NCI-H1930 (cell line): Measurements from ENCODE around the gene OLIG2.

Experiments used
- DNase-seq, 2 experiments: peaks; one replicate each; lab custom pipeline; 2025; lab: John Stamatoyannopoulos, UW

OLIG2 gene

GRCh38 chr21:33025489-33026442, at the start of gene OLIG2:
OLIG2 (plus strand) TSS chr21:33025935; CDS start chr21:33026863, 928 bp downstream.
- DNase-seq = peak; percentile 43 to 73

- no peak for DNase-seq
Observed at GRCh38 chr21:32976791-32977190, 48.9 kb upstream of the OLIG2 start.

- no peak for DNase-seq
Observed at GRCh38 chr21:32977216-32977615, 48.5 kb upstream of the OLIG2 start.

GRCh38 chr21:32978331-32979270, 47.1 kb upstream of the OLIG2 start:
- DNase-seq = no peak

- DNase-seq = no peak
Observed at GRCh38 chr21:32979598-32980268, 46.0 kb upstream of the OLIG2 start.

- DNase-seq = no peak
Observed at GRCh38 chr21:32981096-32981495, 44.6 kb upstream of the OLIG2 start.

- DNase-seq = no peak
Observed at GRCh38 chr21:32990666-32991065, 35.1 kb upstream of the OLIG2 start.

- DNase-seq = no peak
Observed at GRCh38 chr21:32991361-32991760, 34.4 kb upstream of the OLIG2 start.

- DNase-seq = no peak
Observed at GRCh38 chr21:32993894-32994293, 31.8 kb upstream of the OLIG2 start.

- no peak for DNase-seq
Observed at GRCh38 chr21:32994305-32994704, 31.4 kb upstream of the OLIG2 start.

GRCh38 chr21:33007747-33008146, 18.0 kb upstream of the OLIG2 start:
- no peak for DNase-seq

- no peak for DNase-seq
Observed at GRCh38 chr21:33008333-33009051, 17.2 kb upstream of the OLIG2 start.

- no peak for DNase-seq
Observed at GRCh38 chr21:33010931-33011330, 14.8 kb upstream of the OLIG2 start.

GRCh38 chr21:33011462-33011861, 14.3 kb upstream of the OLIG2 start:
- no peak for DNase-seq

- DNase-seq = no peak
Observed at GRCh38 chr21:33013626-33014025, 12.1 kb upstream of the OLIG2 start.

- DNase-seq = no peak
Observed at GRCh38 chr21:33014331-33014730, 11.4 kb upstream of the OLIG2 start.

GRCh38 chr21:33015096-33015495, 10.6 kb upstream of the OLIG2 start:
- no peak for DNase-seq

GRCh38 chr21:33015756-33016155, 10.0 kb upstream of the OLIG2 start:
- no peak for DNase-seq

GRCh38 chr21:33018707-33019465, 6.8 kb upstream of the OLIG2 start:
- DNase-seq = no peak

- no peak for DNase-seq
Observed at GRCh38 chr21:33019516-33019884, 6.2 kb upstream of the OLIG2 start.
